HG03045 (cell line): Measurements from ENCODE around the gene SORCS2.

Experiments used
- ATAC-seq: cut with Tn5 transposase; IDR thresholded peaks from one replicate; pipeline ENCODE4 v1.9.1; 2021; ENCODE audit warnings: mild to moderate bottlenecking, moderate library complexity; ENCODE audit not compliant: unreplicated experiment

Gene SORCS2

DNA sequence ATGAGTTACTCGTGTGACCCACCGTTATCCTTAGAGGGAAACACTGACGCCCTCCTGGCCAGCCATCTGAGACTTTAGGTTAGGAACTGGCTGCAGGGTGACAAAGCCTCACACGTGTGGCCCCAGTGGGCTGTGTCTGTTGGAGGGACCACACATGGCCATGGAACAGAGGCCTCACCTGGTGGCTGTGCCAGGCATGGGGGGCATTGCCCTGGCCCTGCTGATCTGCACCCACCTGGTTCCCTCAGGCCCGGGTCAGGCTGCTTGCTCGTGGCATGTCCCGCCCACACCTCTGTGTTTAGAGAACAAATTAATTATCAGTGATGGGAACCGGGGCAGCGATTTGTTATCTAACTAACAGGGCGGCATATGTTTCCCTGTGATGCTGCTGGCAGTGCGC is 343.3 kb downstream of the SORCS2 start:
- no peak for ATAC-seq

DNA sequence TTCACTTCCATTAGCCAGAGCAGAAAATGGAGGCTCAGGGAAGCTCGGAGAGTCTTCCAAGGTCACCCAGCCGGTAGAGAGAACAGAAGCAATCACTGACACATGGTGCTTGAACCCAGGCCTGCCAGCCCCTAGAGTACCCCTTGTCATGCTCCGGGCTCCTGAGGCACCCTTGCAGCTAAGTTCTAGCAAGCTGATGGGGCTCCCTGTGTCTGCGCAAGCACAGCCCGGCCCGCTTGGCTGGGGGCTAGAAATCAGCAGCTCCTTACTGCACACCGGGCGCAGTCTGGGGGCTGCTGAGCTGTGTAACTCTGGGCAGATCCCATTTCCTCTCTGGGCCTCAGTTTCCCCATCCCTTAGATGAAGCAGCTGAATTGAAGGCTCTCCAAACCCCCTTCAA is 344.5 kb downstream of the SORCS2 start:
- ATAC-seq = no peak

DNA sequence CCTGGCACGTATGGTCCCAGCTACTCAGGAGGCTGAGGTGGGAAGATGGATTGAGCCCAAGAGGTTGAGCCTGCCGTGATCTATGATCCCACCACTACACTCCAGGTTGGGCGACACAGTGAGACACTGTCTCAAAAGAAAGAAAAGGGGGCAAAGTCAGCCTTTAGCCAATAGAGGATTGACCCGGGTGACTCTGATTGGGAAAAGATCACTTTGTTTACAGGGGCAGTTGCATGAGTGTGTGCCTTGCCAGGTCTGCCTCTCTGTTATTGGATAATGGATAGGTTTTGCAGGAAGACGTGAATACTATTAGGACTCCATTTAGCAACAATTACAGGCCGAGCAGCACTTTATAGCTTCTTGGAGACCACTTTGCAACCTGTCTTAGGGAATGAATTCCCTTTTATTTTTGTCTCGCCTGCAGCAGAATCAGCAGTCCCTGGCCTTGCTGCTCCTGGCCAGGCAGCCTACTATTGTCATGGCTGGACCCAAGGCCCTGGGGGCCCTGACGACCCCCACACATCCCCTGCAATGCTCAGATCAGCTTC is 345.6 kb downstream of the SORCS2 start:
- ATAC-seq = no peak

- no peak for ATAC-seq
Observed at GRCh38 chr4:7538518-7538917, 346.2 kb downstream of the SORCS2 start.

- ATAC-seq = no peak
Observed at GRCh38 chr4:7539186-7539585, 346.8 kb downstream of the SORCS2 start.

DNA sequence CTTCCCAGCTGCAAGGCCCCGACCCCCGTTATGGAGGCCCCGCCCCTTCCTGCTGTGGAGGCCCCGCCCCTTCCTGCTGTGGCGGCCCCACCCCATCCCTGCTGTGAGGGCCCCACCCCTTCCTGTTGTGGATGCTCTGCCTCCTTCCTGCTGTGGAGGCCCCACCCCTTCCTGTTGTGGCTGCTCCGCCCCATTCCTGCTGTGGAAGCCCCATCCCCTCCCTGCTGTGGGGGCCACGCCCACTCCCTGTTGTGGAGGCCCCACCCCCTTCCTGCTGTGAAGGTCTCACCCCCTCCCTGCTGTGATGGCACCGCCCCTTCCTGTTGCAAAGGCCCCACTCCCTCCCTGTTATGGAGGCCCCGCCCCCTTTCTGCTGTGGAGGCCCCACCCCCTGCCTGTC is 347.3 kb downstream of the SORCS2 start:
- no peak for ATAC-seq

- no peak for ATAC-seq
Observed at GRCh38 chr4:7540206-7540605, 347.9 kb downstream of the SORCS2 start.

DNA sequence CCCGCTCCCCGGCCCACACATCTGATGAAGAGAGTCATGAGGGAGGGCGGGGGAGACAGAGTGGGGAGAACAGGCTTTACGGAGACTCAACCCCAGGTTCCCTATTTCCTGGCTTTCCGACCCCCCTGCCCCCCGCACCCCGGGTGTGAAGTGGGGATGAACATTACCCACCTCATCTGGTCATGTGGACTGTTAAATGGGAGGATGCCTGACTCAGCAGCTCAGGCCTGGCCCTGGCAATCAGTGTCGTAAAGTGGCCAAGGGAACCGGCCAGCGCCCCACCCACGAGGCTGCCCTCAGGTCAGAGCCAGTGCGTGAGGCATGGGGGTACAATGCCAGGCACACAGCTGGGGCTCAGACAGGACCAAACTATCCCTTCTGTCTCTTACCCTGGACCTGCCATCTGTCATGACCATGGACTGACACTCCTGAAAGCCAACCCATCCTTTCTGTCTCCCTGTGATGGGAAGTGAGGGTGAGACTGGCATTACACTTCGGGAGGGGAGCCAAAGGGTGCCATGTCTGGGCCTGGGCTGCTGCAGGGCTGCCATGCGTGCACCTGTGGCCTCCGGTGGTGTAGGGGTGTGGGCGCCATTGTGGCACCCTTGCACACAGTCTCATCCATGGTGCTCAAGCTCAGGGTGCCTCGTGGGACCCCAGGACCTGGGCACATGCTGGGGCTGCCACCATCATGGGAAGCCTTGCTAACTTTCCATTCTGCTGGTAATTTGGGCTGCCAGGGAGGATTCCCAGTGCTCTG is 348.5 kb downstream of the SORCS2 start:
- no peak for ATAC-seq

- ATAC-seq = no peak
Observed at GRCh38 chr4:7541414-7541810, 349.1 kb downstream of the SORCS2 start.

DNA sequence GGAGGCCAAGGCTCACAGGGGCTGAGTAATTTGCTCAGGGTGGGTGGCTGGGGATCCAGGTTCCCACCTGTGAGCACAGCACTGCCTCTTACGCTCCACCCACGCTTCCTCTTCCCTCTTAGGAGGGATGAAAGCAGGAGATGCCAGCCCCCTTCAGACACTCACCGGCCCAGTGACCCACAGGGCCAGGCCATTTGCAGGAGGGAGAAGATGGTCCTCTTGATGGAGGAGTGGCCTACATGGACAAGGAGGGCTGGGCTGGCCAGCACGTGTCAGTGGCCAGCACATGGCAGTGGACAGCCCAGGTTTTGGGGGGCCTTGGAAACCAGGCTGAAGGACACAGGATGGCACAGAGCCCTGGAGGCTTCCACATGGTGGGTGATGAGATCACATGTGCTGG is 350.4 kb downstream of the SORCS2 start:
- ATAC-seq = no peak

- ATAC-seq = no peak
Observed at GRCh38 chr4:7546152-7546808, 353.9 kb downstream of the SORCS2 start.

DNA sequence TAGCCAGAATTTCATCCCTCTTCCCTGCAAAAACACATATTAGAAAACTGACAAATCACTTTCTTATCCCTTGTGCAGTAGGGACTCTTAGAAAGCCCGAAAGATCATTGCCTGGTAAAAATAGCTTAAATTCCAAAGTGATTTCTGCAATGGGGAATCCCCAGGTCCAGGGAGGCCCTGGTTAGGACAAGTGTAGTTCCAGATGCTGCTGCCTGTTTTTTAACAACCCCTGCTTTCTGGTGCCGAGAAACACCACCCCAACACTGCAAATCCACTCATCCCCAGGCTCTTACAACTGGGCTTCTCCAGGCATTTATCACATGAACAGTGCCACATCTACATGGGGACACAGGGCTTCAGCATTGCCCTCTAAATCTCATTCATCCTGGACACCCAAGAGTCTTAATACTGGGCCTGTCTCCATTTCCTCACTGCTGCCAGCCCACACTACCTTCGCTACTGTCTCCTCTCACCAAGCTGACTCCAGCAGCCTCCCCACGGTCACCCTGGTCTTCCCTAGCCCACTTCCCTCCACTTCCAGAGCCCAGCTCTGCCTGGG is 354.6 kb downstream of the SORCS2 start:
- no peak for ATAC-seq

- no peak for ATAC-seq
Observed at GRCh38 chr4:7547368-7548040, 355.2 kb downstream of the SORCS2 start.

DNA sequence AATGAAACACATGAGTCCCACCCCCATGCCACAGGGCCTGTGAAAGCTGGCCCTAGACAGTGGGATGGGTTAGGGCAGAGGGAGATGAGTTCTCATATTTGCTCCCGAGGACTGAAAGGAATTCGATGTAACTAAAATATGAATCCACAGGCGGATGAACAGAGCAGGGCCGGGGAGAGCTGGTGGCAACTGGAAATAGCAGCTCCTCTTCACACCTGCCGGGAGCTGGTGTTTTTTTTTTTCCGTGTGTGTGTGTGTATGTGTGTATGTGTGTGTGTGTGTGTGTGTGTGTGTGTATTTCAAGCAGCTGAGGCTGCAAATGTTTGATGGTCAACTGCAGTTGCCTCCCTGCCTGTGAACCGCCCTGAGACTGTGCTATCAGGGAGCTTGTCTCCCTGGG is 357.5 kb downstream of the SORCS2 start:
- no peak for ATAC-seq

GRCh38 chr4:7552466-7552865 is 360.1 kb downstream of the SORCS2 start:
- ATAC-seq = no peak

- ATAC-seq = no peak
Observed at GRCh38 chr4:7553280-7553679, 360.9 kb downstream of the SORCS2 start.

DNA sequence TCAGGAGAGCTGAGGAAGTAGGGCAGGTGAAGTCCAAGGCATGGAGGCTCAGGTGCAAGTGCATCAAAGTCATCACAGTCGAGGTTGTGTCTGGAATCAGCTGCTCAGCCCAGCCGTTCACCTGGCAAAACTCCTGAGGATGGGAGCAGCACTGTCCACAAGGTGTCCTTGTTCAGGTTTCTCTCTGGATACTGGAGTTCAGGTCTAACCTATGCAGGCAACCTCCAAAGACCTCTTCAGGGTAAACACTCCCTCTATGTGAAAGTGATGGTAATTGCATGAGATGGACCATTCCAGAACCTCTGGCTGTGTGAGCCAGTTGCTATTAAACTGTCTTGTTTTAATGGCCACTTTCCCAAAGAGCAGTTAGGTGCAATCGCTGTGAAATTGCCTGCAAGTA is 362.6 kb downstream of the SORCS2 start:
- ATAC-seq = no peak

DNA sequence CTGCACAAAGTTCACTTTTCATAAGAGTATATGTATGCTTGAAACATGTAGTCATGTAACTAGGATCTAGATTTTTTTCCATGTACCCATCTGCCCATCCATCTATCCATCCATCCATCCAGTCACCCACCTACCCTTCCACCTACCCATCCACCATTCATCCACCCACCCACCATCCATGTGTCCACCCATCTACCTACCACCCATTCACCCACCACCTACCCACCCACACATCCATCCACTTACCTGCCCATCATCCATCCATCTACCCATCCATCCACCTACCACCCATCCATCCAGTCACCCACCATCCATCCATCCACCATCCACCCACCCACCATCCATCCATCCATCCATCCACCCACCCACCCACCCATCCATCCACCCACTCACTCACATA is 364.2 kb downstream of the SORCS2 start:
- ATAC-seq = no peak

GRCh38 chr4:7557456-7557855 is 365.1 kb downstream of the SORCS2 start:
- ATAC-seq = no peak

DNA sequence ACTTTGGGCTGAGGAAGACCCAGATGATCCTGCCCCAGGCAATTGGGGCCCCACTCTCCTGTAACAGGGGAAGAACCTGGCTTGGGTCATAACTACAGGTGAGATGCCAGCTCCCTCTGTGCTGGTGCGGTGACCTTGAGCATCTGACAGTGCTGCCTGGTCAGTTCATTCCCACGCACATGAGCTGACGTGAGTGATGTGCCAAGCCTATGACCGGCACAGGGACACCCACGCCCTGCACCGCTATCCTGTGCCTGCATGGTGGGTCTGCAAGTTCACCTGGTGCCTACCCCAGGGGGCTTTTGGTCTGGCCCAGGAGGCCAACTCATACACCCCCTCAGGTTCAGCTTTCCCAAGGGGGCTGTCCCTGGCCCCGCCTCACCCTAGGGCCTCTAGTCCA is 366.1 kb downstream of the SORCS2 start:
- no peak for ATAC-seq

GRCh38 chr4:7559316-7559715 is 367.0 kb downstream of the SORCS2 start:
- ATAC-seq = no peak
